Activated CD4-positive, alpha-beta T cell treated with anti-CD3 and anti-CD28 coated beads, Interleukin-2, amount 50 U/mL, for 1 hour (primary cell): ENCODE results near the gene ALG3.

Source experiments
- DNase-seq: peaks from one replicate; pipeline ENCODE4 v3.0.0-alpha.2; 2020

ALG3 gene

GRCh38 chr3:184259878-184260723 is 11.3 kb upstream of the ALG3 start:
- DNase-seq: peak; percentile 29

- DNase-seq: no peak
Observed at GRCh38 chr3:184259396-184259877, 10.7 kb upstream of the ALG3 start.

- no peak for DNase-seq
Observed at GRCh38 chr3:184258926-184259325, 10.2 kb upstream of the ALG3 start.

GRCh38 chr3:184257083-184257915 is 8.5 kb upstream of the ALG3 start:
- no peak for DNase-seq

- no peak for DNase-seq
Observed at GRCh38 chr3:184255291-184256039, 6.7 kb upstream of the ALG3 start.

- peak; percentile 87 for DNase-seq
Observed at GRCh38 chr3:184250167-184250828, 1.5 kb upstream of the ALG3 start.

- peak; percentile 94 for DNase-seq
Observed at GRCh38 chr3:184249412-184250166, 827 bp upstream of the ALG3 start, which contains the start of gene EEF1AKMT4. Gene EEF1AKMT4 (plus strand): TSS chr3:184249672. CDS start chr3:184249695, 23 bp downstream.

GRCh38 chr3:184242297-184242685 is 6.5 kb downstream of the ALG3 start:
- no peak for DNase-seq

- DNase-seq: no peak
Observed at GRCh38 chr3:184241447-184242296, 7.1 kb downstream of the ALG3 start.

GRCh38 chr3:184241141-184241446 is 7.7 kb downstream of the ALG3 start:
- DNase-seq: no peak

GRCh38 chr3:184240384-184241140 is 8.2 kb downstream of the ALG3 start:
- DNase-seq: no peak

- no peak for DNase-seq
Observed at GRCh38 chr3:184239708-184240107, 9.1 kb downstream of the ALG3 start.

GRCh38 chr3:184239221-184239620 is 9.5 kb downstream of the ALG3 start:
- DNase-seq: no peak

- DNase-seq: no peak
Observed at GRCh38 chr3:184238246-184238818, 10.4 kb downstream of the ALG3 start.

GRCh38 chr3:184237807-184238206 is 11.0 kb downstream of the ALG3 start:
- no peak for DNase-seq

GRCh38 chr3:184237211-184237610 is 11.6 kb downstream of the ALG3 start:
- no peak for DNase-seq

- DNase-seq: no peak
Observed at GRCh38 chr3:184236636-184237035, 12.1 kb downstream of the ALG3 start.

- no peak for DNase-seq
Observed at GRCh38 chr3:184236033-184236410, 12.7 kb downstream of the ALG3 start.

- no peak for DNase-seq
Observed at GRCh38 chr3:184235381-184236032, 13.3 kb downstream of the ALG3 start.
